ENCODE results near the gene CPD. TPM values are rescaled to one million over a fixed set of nuclear protein-coding genes. Genes with fewer than 3 reads are reported as not detected.

The CPD gene
- total RNA-seq, 1 experiment from 2014 or later, result 26.9 TPM

DNA sequence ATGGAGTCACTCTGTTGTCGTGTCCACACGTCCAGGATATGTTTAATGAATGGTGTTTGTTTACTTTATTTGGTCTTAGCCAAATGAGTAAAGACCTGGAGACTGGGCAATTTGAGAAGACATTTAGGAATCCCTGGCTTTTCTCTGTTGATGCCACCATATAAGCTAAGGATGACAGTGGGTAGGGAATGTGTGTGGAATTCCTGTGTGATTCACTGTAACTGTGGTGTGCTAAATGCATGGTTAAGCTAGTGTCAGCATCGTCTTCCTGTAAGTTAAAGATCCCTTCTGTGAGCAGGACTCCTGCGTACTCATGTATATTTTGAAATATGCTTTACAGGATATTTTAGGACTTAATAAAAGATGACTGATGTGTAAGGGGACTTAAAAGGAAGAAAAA lies 124.8 kb downstream of the CPD start:
- no peak for DNase-seq (ENCODE audit: low spot score)

DNA sequence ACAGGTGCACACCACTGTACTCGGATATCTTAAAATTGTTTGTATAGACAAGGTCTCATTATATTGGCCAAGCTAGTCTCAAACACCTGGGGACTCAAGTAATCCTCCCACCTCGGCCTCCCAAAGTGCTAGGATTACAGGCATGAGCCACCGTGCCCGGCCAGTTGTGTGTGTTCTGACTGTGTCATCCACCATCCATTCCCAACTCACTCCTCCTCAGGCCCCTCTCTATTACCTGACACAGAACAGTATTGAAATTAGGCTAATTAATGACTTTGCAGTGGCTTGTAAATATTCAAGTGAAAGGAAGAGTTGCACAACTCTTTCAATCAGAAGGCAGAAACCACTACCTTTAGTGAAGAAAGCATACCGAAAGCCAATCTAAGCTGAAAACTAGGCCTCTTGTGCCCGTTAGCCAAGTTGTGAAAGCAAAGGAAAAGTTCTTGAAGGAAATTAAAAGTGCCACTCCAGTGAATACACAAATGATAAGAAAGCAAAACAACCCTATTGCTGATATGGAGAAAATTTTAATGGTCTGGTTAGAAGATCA lies 127.2 kb downstream of the CPD start:
- DNase-seq (ENCODE audit: low spot score), result no peak

DNA sequence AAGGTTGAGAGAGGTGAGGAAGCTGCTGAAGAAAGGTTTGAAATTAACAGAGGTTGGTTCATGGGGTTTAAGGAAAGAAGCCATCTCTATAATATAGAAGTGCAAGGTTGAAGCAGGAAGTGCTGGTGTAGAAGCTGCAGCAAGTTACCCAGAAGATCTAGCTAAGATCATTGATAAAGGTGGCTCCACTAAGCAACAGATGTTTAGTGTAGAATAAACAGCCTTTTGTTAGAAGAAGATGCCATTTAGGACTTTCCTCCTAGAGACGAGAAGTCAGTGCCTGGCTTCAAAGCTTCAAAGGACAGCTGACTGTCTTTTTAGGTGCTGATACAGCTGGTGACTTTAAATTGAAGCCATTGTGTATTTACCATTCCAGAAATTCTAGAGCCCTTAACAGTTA lies 127.8 kb downstream of the CPD start:
- no peak for DNase-seq (ENCODE audit: low spot score)

DNA sequence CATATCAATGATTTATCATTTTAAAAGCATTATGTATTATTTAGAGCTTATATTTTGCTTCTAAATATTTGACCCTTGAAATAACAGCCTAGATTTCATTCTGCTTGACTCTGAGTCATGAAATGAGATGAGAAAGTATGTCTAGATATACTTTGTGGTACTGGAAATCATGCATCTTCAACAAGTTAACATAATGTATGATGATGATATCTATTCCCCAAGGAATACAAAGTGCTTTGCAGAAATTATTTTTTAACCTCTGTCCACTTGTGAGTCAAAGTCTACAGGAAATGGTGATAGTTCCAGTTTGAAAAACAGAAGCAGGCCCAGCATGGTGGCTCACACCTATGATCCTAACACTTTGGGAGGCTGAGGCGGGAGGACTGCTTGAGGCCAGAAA lies 134.6 kb downstream of the CPD start:
- DNase-seq (ENCODE audit: low spot score), result no peak

DNA sequence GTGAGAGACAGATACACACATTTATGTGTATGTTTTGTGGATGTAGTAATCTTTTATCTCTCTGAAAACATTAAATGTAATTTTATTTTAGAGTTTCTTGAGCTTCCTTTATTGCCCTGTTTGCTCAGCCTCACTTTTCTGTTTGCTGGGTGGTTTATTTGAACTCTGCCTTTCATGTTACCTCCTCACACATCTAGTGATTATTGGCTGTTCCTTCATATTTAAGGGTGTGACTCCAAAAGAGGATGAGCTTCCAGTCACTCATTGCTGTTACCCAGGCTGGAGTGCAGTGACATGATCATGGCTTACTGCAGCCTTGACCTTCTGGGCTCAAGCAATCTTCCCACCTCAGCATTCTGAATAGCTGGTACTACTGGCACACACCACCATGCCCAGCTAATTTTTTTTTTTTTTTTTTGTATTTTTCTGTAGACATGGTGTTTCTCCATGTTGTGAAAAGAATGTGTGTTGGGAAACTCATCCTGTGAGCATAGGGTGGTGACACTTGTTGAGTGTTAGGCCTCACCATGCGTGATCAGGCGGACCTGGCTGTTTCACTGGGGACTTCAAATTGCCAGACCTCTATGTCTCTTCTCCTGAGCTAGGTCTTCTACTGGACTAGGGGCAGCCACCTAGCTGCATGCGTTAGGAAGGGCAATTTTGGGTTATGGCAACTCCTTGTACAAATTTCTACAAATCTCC lies 136.3 kb downstream of the CPD start:
- DNase-seq (ENCODE audit: low spot score), result no peak

DNA sequence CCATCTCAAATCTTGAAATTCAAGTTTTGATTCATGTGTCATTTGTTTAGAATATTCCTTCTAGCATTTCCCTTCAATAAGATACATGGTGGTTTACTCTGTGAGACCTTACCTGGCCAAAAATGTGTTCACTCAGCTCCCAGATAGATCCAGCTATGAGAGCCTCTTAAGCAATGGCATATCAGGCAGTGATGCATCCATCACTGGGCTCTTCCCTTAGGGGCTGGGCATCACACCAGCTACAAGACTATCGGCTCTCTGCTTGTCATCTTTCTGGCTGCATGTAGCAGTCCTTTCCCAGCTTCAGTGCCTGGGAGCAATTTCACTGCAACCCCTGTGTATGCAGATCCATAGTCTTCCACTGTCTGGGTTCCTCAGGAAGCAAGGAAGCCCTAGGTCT lies 139.1 kb downstream of the CPD start:
- DNase-seq (ENCODE audit: low spot score), result no peak

DNA sequence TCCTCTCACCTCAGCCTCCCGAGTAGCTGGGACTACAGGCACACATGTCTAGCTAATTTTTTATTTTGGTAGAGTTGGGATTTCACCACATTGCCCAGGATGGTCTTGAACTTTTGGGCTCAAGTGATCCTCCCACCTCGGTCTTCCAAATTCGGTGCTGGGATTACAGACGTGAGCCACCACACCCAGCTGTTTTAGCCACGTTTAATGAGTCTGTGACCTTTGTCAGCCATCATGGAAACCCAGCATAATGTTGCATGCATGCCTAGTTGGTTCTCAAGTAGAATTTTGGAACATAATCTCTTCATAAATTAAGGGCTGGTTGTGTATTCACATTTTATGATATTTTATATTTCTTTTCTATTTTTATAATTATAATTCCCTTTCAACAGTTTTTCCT lies 140.4 kb downstream of the CPD start:
- no peak for DNase-seq (ENCODE audit: low spot score)

Small RNA genes within 50 kb of the gene (small RNA-seq; reads per million reads assigned to genes)
- not detected for gene RF00019
- gene RNU6-990P, result not detected

Other genes starting within 250 kb of the CPD start
- gene SLC6A4, start 143.2 kb upstream of the CPD start, total RNA-seq (2014; rRNA removed; shearing (Covaris generic)), result not detected in 2 replicates
- gene BLMH, start 87.0 kb upstream of the CPD start, total RNA-seq (2014; rRNA removed; shearing (Covaris generic)), result 1.8 and 3.9 TPM in 2 replicates
- not detected in 2 replicates for gene TMIGD1, start 44.9 kb upstream of the CPD start, total RNA-seq (2014; rRNA removed; shearing (Covaris generic))
- 14.8 and 16.5 TPM in 2 replicates for gene GOSR1, start 98.5 kb downstream of the CPD start, total RNA-seq (2014; rRNA removed; shearing (Covaris generic))

All from HT-29 (cell line).